ENCODE data around the gene MCEMP1. TPM values are rescaled to one million over a fixed set of nuclear protein-coding genes. Genes with fewer than 3 reads are reported as not detected.

Gene MCEMP1
- total RNA-seq, 2 donors from 2014 or later: not detected

DNA sequence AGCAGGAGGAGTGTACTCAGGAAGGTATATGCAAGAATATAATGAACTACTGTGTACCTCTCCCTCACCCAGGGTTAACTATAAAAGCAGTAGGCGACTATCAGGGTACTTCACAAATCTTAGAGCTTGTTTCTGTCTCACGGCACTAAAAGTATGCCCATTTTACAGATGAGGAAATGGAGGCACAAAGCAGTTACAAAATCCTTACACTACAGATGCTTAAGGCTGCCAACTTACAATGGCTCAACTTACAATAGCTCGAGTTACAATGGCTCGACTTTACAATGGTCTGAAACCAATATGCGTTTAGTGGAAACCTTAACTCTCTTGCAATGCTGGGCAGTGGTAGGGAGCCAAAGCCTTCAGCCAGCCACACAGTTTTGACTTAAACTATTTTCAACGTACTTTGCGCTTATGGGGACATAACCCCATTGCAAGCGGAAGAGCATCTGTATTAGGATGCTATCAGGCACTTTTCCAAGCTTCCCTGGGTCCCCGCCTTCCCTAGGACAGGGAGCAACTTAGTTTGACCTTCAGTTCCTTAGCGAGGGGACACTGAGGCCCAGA lies 20.9 kb downstream of the MCEMP1 start:
- H3K4me1 Mint-ChIP-seq: no peaks in the 10 kb centered on the region
- TF ChIP-seq, protein P1, sequence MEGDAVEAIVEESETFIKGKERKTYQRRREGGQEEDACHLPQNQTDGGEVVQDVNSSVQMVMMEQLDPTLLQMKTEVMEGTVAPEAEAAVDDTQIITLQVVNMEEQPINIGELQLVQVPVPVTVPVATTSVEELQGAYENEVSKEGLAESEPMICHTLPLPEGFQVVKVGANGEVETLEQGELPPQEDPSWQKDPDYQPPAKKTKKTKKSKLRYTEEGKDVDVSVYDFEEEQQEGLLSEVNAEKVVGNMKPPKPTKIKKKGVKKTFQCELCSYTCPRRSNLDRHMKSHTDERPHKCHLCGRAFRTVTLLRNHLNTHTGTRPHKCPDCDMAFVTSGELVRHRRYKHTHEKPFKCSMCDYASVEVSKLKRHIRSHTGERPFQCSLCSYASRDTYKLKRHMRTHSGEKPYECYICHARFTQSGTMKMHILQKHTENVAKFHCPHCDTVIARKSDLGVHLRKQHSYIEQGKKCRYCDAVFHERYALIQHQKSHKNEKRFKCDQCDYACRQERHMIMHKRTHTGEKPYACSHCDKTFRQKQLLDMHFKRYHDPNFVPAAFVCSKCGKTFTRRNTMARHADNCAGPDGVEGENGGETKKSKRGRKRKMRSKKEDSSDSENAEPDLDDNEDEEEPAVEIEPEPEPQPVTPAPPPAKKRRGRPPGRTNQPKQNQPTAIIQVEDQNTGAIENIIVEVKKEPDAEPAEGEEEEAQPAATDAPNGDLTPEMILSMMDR (conservative IDR thresholded peaks at IDR 0.05): no peak
- Histone ChIP-seq H3K27me3 (ENCODE audit: control insufficient read depth, insufficient read depth, low read length, poor library complexity, severe bottlenecking) (peaks cover 11% of the 10 kb centered on the region), H3K4me1 (ENCODE audit: control insufficient read depth, insufficient read depth, low read length) (no peaks in the 10 kb centered on the region), H3K27ac (ENCODE audit: low read depth, low read length) (no peak overlapping the region), H3K36me3 (ENCODE audit: control insufficient read depth, insufficient read depth, low read length) (no peaks in the 10 kb centered on the region), H3K9me3 (ENCODE audit: control insufficient read depth, low read length) (no peaks in the 10 kb centered on the region), H3K4me3 (ENCODE audit: low read length) (no peak overlapping the region), H3K9ac (ENCODE audit: extremely low read depth, low read length, poor library complexity, severe bottlenecking) (no peak overlapping the region)
- H3K9me3 Mint-ChIP-seq: no peaks in the 10 kb centered on the region
- H3K36me3 Mint-ChIP-seq (ENCODE audit: low read depth): no peaks in the 10 kb centered on the region
- DNase-seq: no peak
- 66 to 69% methylated on average over 9 to 10 of the region's 10 CpGs for WGBS, 2 experiments (ENCODE audit: insufficient coverage in 1 of 2, insufficient read length in 1 of 2)
- no peak overlapping the region for H3K4me3 Mint-ChIP-seq
- no peak overlapping the region for H3K27ac Mint-ChIP-seq
- H3K27me3 Mint-ChIP-seq (ENCODE audit: insufficient read depth): peaks cover 25% of the 10 kb centered on the region

DNA sequence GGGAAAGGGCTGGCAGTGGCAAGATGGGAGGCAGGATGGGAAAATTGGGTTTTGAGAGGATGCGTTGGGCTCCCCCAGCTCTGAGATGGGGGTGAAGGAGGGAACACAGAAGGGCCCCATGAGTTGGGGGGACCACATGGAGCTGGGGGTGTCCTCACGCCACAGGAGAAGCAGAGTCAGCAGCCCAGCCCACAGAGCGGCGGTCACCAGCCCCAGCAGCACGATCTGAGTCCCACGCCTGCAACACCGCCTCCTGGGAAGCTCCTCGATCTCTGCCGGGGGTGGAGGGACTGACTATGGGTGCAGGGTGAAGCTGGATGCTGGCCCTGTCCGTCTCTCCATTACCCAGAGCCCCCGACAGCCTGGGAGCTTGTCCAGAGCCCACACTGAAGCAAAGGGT lies 21.7 kb downstream of the MCEMP1 start:
- no peak overlapping the region for H3K27ac ChIP-seq (ENCODE audit: low read depth, low read length)
- H3K36me3 ChIP-seq (ENCODE audit: control insufficient read depth, insufficient read depth, low read length): no peaks in the 10 kb centered on the region
- Mint-ChIP-seq H3K27me3 (ENCODE audit: insufficient read depth) (peaks cover 26% of the 10 kb centered on the region), H3K36me3 (ENCODE audit: low read depth) (no peaks in the 10 kb centered on the region), H3K27ac (no peak overlapping the region), H3K4me3 (no peak overlapping the region), H3K4me1 (no peaks in the 10 kb centered on the region), H3K9me3 (no peaks in the 10 kb centered on the region)
- WGBS, 2 experiments (ENCODE audit: insufficient coverage in 1 of 2, insufficient read length in 1 of 2): 63 to 71% methylated on average over 9 to 11 of the region's 11 CpGs
- TF ChIP-seq, protein P1 (conservative IDR thresholded peaks at IDR 0.05): no peak
- no peaks in the 10 kb centered on the region for H3K9me3 ChIP-seq (ENCODE audit: control insufficient read depth, low read length)
- no peak for DNase-seq
- H3K4me3 ChIP-seq (ENCODE audit: low read length): no peak overlapping the region
- no peak overlapping the region for H3K9ac ChIP-seq (ENCODE audit: extremely low read depth, low read length, poor library complexity, severe bottlenecking)
- no peaks in the 10 kb centered on the region for H3K4me1 ChIP-seq (ENCODE audit: control insufficient read depth, insufficient read depth, low read length)
- H3K27me3 ChIP-seq (ENCODE audit: control insufficient read depth, insufficient read depth, low read length, poor library complexity, severe bottlenecking): peaks cover 9% of the 10 kb centered on the region

DNA sequence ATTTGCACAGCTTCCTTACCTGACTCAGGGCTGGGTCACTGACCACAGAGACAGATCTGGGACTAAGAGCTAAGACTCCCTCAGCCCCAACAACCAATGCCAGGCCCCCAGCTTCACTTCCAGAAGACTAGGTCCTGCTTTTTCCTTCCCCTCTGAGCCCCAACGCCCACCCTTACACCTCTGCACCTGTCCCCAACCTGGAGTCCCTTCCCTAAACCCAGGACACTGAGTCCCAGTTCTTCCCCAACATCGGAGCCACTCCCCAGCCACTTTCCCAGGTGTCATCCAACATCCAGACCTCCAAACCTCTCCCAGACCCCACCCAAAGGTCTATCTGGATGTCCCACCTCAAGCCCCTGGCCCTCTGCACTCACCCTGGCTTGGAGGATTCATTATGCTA lies 22.1 kb downstream of the MCEMP1 start:
- Mint-ChIP-seq H3K4me3 (no peak overlapping the region), H3K9me3 (no peaks in the 10 kb centered on the region), H3K36me3 (ENCODE audit: low read depth) (no peaks in the 10 kb centered on the region), H3K27me3 (ENCODE audit: insufficient read depth) (peaks cover 28% of the 10 kb centered on the region), H3K27ac (no peak overlapping the region), H3K4me1 (no peaks in the 10 kb centered on the region)
- H3K36me3 ChIP-seq (ENCODE audit: control insufficient read depth, insufficient read depth, low read length): no peaks in the 10 kb centered on the region
- WGBS, 2 experiments (ENCODE audit: insufficient coverage in 1 of 2, insufficient read length in 1 of 2): 68% methylated on average over 2 of the region's 2 CpGs; no CpG with 5 or more reads in 1 of the 2 experiments
- TF ChIP-seq, protein P1 (conservative IDR thresholded peaks at IDR 0.05): no peak
- no peak overlapping the region for H3K4me3 ChIP-seq (ENCODE audit: low read length)
- no peaks in the 10 kb centered on the region for H3K9me3 ChIP-seq (ENCODE audit: control insufficient read depth, low read length)
- H3K9ac ChIP-seq (ENCODE audit: extremely low read depth, low read length, poor library complexity, severe bottlenecking): no peak overlapping the region
- H3K27me3 ChIP-seq (ENCODE audit: control insufficient read depth, insufficient read depth, low read length, poor library complexity, severe bottlenecking): peaks cover 9% of the 10 kb centered on the region
- DNase-seq: no peak
- no peaks in the 10 kb centered on the region for H3K4me1 ChIP-seq (ENCODE audit: control insufficient read depth, insufficient read depth, low read length)
- no peak overlapping the region for H3K27ac ChIP-seq (ENCODE audit: low read depth, low read length)
